Left colon (tissue), 2 donors: ENCODE results near the gene CDK5R2. TPM values are rescaled to one million over a fixed set of nuclear protein-coding genes. Genes with fewer than 3 reads are reported as not detected.

ENCODE experiments used
- ATAC-seq: fragments of 200-7000 bp; cut with Tn5 transposase; one replicate; pipeline ENCODE4 v1.9.1; 2020; ENCODE audit warnings: mild to moderate bottlenecking, moderate library complexity
- DNase-seq, 2 donors: peaks; one replicate each; pipeline ENCODE4 v3.0.0-alpha.2; 2020
- intact Hi-C, 2 donors: fragments of 100-400 bp; cut with DNase I in 1 of 2; cut with micrococcal nuclease in 1 of 2; formaldehyde crosslinking; loops; one replicate each; pipeline versions ENCODE4 v1.11.2 to v1.14.0; 2022; cut with DNase I, micrococcal nuclease
- total RNA-seq, 2 donors: library from RNA; stranded (reverse); fragmentation: NEBNext Ultra II Directional; extraction: Animal tissue kit (Norgen Biotek cat#: 25700); gene quantifications; one replicate each; pipeline ENCODE4 v1.2.1, GENCODE V29; 2021
- donor health status: DM: no; HTN: no; CAD: no.
- donor health status: DM: yes; HTN: yes; CAD: no.

The CDK5R2 gene
- total RNA-seq, 2 donors from 2014 or later = 0.22 to 0.37 TPM

GRCh38 chr2:218985021-218985324, 25.5 kb downstream of the CDK5R2 start, which contains the start of gene FEV:
Gene FEV (minus strand): TSS chr2:218985184. CDS start chr2:218985075, 109 bp downstream.
- ATAC-seq = no peak
- intact Hi-C loops = no loop called here
- no peak for DNase-seq

GRCh38 chr2:218985325-218986091, 26.0 kb downstream of the CDK5R2 start:
- DNase-seq (no peak), ATAC-seq (no peak)
- intact Hi-C loops = no loop called here

GRCh38 chr2:218986148-218986761, 26.8 kb downstream of the CDK5R2 start:
- intact Hi-C loops = no loop called here
- no peak for DNase-seq

GRCh38 chr2:218988164-218988563, 28.7 kb downstream of the CDK5R2 start:
- DNase-seq (no peak), ATAC-seq (no peak)
- intact Hi-C loops = no loop called here

More at GRCh38 chr2:218986148-218986761, 26.8 kb downstream of the CDK5R2 start:
- no peak for ATAC-seq

GRCh38 chr2:218988650-218989049, 29.2 kb downstream of the CDK5R2 start:
- intact Hi-C loops = no loop called here
- ATAC-seq (no peak), DNase-seq (no peak)

- ATAC-seq = no peak
Measured at GRCh38 chr2:218990052-218990451, 30.6 kb downstream of the CDK5R2 start.

GRCh38 chr2:218990612-218991011, 31.1 kb downstream of the CDK5R2 start:
- DNase-seq (no peak), ATAC-seq (no peak)
- intact Hi-C loops = no loop called here

More at GRCh38 chr2:218990052-218990451, 30.6 kb downstream of the CDK5R2 start:
- DNase-seq = no peak
- intact Hi-C loops = no loop called here

GRCh38 chr2:218991674-218992168, 32.3 kb downstream of the CDK5R2 start:
- intact Hi-C loops = no loop called here
- DNase-seq (no peak), ATAC-seq (no peak)

- ATAC-seq = no peak
- intact Hi-C loops = no loop called here
- no peak for DNase-seq
Measured at GRCh38 chr2:218992196-218992595, 32.7 kb downstream of the CDK5R2 start.

GRCh38 chr2:218992703-218993344, 33.4 kb downstream of the CDK5R2 start:
- no peak for ATAC-seq
- intact Hi-C loops = no loop called here
- no peak for DNase-seq

GRCh38 chr2:218993345-218994315, 34.2 kb downstream of the CDK5R2 start, which contains the start of gene CRYBA2:
Gene CRYBA2 (minus strand): TSS chr2:218993422. CDS start chr2:218993176, 246 bp downstream.
- DNase-seq = no peak
- intact Hi-C loops = no loop called here
- peak; percentile 13 for ATAC-seq

GRCh38 chr2:218995561-218995960, 36.1 kb downstream of the CDK5R2 start:
- intact Hi-C loops = no loop called here
- DNase-seq (no peak), ATAC-seq (peak; percentile 0)

GRCh38 chr2:218995972-218996711, 36.7 kb downstream of the CDK5R2 start:
- intact Hi-C loops = no loop called here
- DNase-seq = peak; percentile 86 to 94
- peak; percentile 84 for ATAC-seq

GRCh38 chr2:218996937-218997336, 37.5 kb downstream of the CDK5R2 start:
- ATAC-seq (no peak), DNase-seq (no peak)
- intact Hi-C loops = no loop called here

GRCh38 chr2:218997731-218998130, 38.3 kb downstream of the CDK5R2 start:
- no peak for DNase-seq
- intact Hi-C loops = no loop called here

GRCh38 chr2:218998414-218999002, 39.0 kb downstream of the CDK5R2 start:
- DNase-seq = no peak
- intact Hi-C loops = no loop called here
- no peak for ATAC-seq

More at GRCh38 chr2:218997731-218998130, 38.3 kb downstream of the CDK5R2 start:
- ATAC-seq = no peak

GRCh38 chr2:218999021-218999880, 39.8 kb downstream of the CDK5R2 start:
- intact Hi-C loops = no loop called here
- ATAC-seq = no peak
- DNase-seq = no peak
